ENCODE results near the gene CDC26.
"Not testable (repeated sequence)": the region's sequence is repeated elsewhere in the genome, so short reads cannot be mapped to it uniquely, and the experiment has no call there.

Gene CDC26

GRCh38 chr9:113245894-113246293 lies 29.5 kb downstream of the CDC26 start:
- TF ChIP-seq, protein P1, sequence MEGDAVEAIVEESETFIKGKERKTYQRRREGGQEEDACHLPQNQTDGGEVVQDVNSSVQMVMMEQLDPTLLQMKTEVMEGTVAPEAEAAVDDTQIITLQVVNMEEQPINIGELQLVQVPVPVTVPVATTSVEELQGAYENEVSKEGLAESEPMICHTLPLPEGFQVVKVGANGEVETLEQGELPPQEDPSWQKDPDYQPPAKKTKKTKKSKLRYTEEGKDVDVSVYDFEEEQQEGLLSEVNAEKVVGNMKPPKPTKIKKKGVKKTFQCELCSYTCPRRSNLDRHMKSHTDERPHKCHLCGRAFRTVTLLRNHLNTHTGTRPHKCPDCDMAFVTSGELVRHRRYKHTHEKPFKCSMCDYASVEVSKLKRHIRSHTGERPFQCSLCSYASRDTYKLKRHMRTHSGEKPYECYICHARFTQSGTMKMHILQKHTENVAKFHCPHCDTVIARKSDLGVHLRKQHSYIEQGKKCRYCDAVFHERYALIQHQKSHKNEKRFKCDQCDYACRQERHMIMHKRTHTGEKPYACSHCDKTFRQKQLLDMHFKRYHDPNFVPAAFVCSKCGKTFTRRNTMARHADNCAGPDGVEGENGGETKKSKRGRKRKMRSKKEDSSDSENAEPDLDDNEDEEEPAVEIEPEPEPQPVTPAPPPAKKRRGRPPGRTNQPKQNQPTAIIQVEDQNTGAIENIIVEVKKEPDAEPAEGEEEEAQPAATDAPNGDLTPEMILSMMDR (IDR thresholded peaks at IDR 0.05), result no peak
- Mint-ChIP-seq H3K27me3 (ENCODE audit: low read depth, poor library complexity) (no peaks in the 10 kb centered on the region), H3K4me3 (no peak overlapping the region), H3K27ac (peak overlapping the region; percentile 58), H3K36me3 (ENCODE audit: low read depth) (peaks cover 26% of the 10 kb centered on the region), H3K4me1 (peaks cover 5% of the 10 kb centered on the region), H3K9me3 (peaks cover 17% of the 10 kb centered on the region)
- DNase-seq, result no peak

DNA sequence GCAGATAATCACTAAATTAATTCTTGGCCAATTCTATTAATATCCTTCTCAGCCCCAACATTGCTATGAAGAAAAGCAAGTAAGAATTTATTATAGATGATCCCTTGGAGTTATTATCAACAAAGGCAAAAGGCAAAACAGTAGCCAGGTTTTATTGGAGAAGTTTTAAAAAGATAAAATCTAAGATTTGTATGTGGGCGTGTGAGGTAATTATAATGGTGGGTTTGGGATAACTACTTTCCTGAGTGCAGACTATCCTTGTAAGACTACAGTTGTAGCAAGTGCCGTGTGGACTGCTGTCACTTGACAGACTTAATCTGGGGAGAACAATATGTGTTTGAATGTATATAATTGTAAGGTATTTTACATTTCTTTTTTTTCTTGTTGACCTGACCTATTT lies 30.8 kb downstream of the CDC26 start:
- Mint-ChIP-seq H3K4me3 (no peak overlapping the region), H3K36me3 (ENCODE audit: low read depth) (peaks cover 22% of the 10 kb centered on the region), H3K9me3 (peaks cover 11% of the 10 kb centered on the region), H3K4me1 (peaks cover 5% of the 10 kb centered on the region), H3K27ac (no peak overlapping the region), H3K27me3 (ENCODE audit: low read depth, poor library complexity) (no peaks in the 10 kb centered on the region)
- TF ChIP-seq, protein P1 (IDR thresholded peaks at IDR 0.05), result no peak
- DNase-seq, result no peak

GRCh38 chr9:113241161-113241560 lies 34.2 kb downstream of the CDC26 start:
- H3K4me1 Mint-ChIP-seq, result peaks cover 12% of the 10 kb centered on the region
- no peaks in the 10 kb centered on the region for H3K9me3 Mint-ChIP-seq
- H3K4me3 Mint-ChIP-seq, result no peak overlapping the region
- H3K27ac Mint-ChIP-seq, result no peak overlapping the region
- no peak for DNase-seq
- no peaks in the 10 kb centered on the region for H3K27me3 Mint-ChIP-seq (ENCODE audit: low read depth, poor library complexity)
- no peaks in the 10 kb centered on the region for H3K36me3 Mint-ChIP-seq (ENCODE audit: low read depth)
- TF ChIP-seq, protein P1 (IDR thresholded peaks at IDR 0.05), result no peak

DNA sequence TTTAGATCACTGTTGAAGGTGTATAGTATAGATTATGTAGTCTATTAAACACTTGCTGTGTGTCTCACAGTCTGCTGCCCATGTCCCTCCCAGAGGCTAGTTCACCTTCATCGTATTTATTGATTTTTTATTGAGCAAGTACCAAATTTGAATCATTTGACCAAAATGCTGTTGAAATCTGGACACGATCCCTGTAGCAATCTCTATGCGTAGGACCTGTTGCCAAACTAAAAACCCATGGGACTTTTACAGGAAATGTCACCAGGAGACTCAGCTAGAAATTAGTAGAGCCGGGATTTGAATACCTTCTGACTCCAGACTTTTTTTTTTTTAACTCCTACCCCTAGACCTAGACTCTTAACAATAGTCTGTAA lies 36.5 kb downstream of the CDC26 start:
- TF ChIP-seq, protein P1 (IDR thresholded peaks at IDR 0.05), result no peak
- DNase-seq, result no peak
- no peak overlapping the region for H3K4me3 Mint-ChIP-seq
- peaks cover 7% of the 10 kb centered on the region for H3K4me1 Mint-ChIP-seq
- no peaks in the 10 kb centered on the region for H3K36me3 Mint-ChIP-seq (ENCODE audit: low read depth)
- H3K27ac Mint-ChIP-seq, result no peak overlapping the region
- H3K27me3 Mint-ChIP-seq (ENCODE audit: low read depth, poor library complexity), result no peaks in the 10 kb centered on the region
- no peaks in the 10 kb centered on the region for H3K9me3 Mint-ChIP-seq

- H3K36me3 Mint-ChIP-seq (ENCODE audit: low read depth), result no peaks in the 10 kb centered on the region
- no peaks in the 10 kb centered on the region for H3K27me3 Mint-ChIP-seq (ENCODE audit: low read depth, poor library complexity)
- no peaks in the 10 kb centered on the region for H3K9me3 Mint-ChIP-seq
- TF ChIP-seq, protein P1 (IDR thresholded peaks at IDR 0.05), result no peak
- no peak overlapping the region for H3K4me3 Mint-ChIP-seq
- H3K27ac Mint-ChIP-seq, result no peak overlapping the region
- H3K4me1 Mint-ChIP-seq, result peaks cover 7% of the 10 kb centered on the region
- DNase-seq, result no peak
These were observed 37.0 kb downstream of the CDC26 start for GRCh38 chr9:113238202-113238858.

GRCh38 chr9:113237026-113237425 lies 38.3 kb downstream of the CDC26 start:
- H3K4me1 Mint-ChIP-seq, result peaks cover 7% of the 10 kb centered on the region
- TF ChIP-seq, protein P1 (IDR thresholded peaks at IDR 0.05), result no peak
- no peaks in the 10 kb centered on the region for H3K36me3 Mint-ChIP-seq (ENCODE audit: low read depth)
- H3K9me3 Mint-ChIP-seq, result no peaks in the 10 kb centered on the region
- H3K27ac Mint-ChIP-seq, result no peak overlapping the region
- DNase-seq, result no peak
- H3K4me3 Mint-ChIP-seq, result no peak overlapping the region
- no peaks in the 10 kb centered on the region for H3K27me3 Mint-ChIP-seq (ENCODE audit: low read depth, poor library complexity)

GRCh38 chr9:113235701-113236255 lies 39.6 kb downstream of the CDC26 start:
- not testable (repeated sequence) for H3K36me3 Mint-ChIP-seq (ENCODE audit: low read depth); H3K27me3 Mint-ChIP-seq (ENCODE audit: low read depth, poor library complexity); DNase-seq; H3K27ac Mint-ChIP-seq; H3K4me3 Mint-ChIP-seq; H3K4me1 Mint-ChIP-seq; H3K9me3 Mint-ChIP-seq
